Activated CD4-positive, alpha-beta T cell treated with anti-CD3 and anti-CD28 coated beads, Interleukin-2, amount 50 U/mL, for 48 hours (primary cell): ENCODE measurements around the gene NUDCD3.
"Not testable (repeated sequence)": the region's sequence is repeated elsewhere in the genome, so short reads cannot be mapped to it uniquely, and the experiment has no call there.

Experiments used
- DNase-seq, 2 experiments: peaks; one replicate each; pipeline ENCODE4 v3.0.0-alpha.2; 2020

Gene NUDCD3

GRCh38 chr7:44445986-44446671 is 44.3 kb downstream of the NUDCD3 start:
- DNase-seq = no peak

- DNase-seq = no peak
Measured at GRCh38 chr7:44441079-44441478, 49.4 kb downstream of the NUDCD3 start.

GRCh38 chr7:44440577-44441078 is 49.8 kb downstream of the NUDCD3 start:
- no peak for DNase-seq

- DNase-seq = no peak
Measured at GRCh38 chr7:44439926-44440325, 50.5 kb downstream of the NUDCD3 start.

- no peak for DNase-seq
Measured at GRCh38 chr7:44438816-44439215, 51.6 kb downstream of the NUDCD3 start.

- no peak for DNase-seq
Measured at GRCh38 chr7:44434201-44434600, 56.3 kb downstream of the NUDCD3 start.

GRCh38 chr7:44433255-44434022 is 57.0 kb downstream of the NUDCD3 start:
- no peak for DNase-seq

- DNase-seq = no peak
Measured at GRCh38 chr7:44432381-44432977, 58.0 kb downstream of the NUDCD3 start.

GRCh38 chr7:44431091-44431608 is 59.3 kb downstream of the NUDCD3 start:
- peak in 1 of 2 experiments; percentile 14 for DNase-seq

GRCh38 chr7:44430054-44430453 is 60.4 kb downstream of the NUDCD3 start:
- DNase-seq = no peak

- not testable (repeated sequence) for DNase-seq
Measured at GRCh38 chr7:44424762-44425161, 65.7 kb downstream of the NUDCD3 start.

GRCh38 chr7:44416941-44417340 is 73.5 kb downstream of the NUDCD3 start:
- DNase-seq = no peak

DNA sequence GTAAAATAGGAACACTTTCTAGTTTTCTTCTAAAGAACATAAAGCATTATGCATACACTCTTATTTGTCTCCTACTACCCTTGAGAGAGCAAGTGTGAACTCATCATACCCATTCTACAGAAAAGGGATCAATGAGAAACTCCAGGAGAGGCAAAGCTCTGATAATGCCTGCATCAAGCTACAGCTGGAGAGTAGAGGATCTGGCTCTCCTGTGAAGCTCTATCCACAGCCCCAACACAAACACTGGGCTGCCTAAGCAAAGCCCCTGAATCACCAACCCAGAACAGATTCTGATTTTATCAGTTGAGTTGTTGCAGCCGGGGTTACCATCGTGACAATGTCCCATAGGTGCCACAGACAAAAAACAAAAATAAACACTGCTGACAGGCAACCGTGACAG is 74.9 kb downstream of the NUDCD3 start:
- DNase-seq = no peak

DNA sequence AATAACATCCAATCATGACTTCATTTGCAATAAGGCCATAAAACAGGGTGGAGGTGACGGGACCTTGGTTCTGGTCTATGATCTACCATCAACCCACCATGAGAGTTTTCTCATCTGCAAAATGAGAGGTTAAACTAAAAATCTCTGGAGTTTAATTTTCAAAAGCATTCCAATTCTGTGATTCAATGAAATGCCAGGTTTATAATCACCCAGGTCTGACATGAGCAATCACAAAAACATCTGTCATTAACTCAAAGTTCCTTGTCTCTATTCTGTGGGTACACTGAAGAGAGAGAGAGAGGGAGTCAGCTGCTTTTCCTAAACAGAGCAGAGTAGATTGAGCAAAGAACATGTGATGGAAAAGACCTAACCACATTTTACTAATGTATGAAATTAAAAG is 75.4 kb downstream of the NUDCD3 start:
- DNase-seq = no peak

- DNase-seq = no peak
Measured at GRCh38 chr7:44411306-44411705, 79.2 kb downstream of the NUDCD3 start.

DNA sequence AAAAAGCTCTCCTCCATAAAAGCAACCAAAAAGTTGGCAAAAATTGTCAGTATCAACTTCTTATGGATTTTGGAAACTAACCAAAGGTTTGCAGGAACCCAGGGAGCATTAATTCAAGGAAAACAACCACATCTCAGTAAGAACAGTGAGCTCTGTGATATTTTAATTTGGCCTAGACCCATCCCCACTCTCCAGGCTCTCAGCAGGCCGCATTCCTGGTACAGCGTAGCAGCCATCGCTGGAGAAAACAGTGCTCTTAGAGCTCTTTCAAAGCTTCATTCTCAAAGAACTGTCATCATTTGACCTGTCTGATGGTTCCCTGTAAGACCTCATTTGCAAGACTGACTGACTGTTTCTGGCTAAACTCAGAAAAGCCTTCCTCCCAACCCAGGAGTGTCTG is 81.9 kb downstream of the NUDCD3 start:
- DNase-seq = no peak

DNA sequence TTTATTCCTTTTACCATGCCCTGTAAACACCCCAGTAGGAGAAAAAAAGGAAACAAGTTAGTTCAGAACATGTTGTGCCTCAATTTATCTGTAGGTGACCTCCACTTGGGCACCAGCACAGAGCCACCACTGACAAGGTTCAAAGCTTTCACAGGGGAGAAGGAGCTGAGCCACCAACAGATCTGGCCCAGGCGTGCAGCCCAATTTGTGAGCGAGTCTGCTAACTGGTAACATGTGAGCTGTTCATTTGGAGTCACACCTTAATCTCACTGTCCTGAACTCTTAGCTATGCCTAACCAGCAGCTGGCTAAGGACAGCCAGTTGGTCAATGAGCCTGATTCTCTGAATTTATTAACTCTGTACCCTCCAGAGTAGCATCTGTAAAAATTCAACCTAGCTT is 86.7 kb downstream of the NUDCD3 start:
- no peak for DNase-seq

DNA sequence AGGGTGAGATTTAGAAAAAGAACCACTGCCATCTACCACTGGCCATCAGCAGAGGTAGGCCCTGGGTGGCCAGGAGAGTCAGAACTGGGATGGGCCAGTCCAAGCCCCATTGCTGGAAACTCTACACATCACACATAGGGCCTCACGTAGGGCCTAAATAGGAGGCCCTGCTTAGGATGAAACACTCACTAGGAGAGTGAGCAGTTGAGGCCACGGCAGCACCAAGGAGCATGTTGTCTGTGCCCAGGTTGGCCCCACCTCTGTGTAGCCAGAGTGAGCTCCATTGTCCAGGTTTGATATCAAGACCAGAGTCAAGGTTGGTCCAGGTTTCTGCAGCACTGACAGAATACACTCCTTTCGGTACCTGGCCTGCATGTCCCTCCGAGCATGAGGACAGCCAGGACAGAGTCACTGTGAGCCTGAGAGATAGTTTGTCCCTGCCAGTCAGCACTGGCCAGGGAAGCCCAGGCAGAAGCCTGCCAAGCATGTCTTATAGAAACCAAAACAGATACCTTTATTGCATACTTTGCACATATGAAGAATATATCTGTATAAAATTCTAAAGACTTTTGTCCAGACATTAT is 87.2 kb downstream of the NUDCD3 start:
- DNase-seq = no peak

GRCh38 chr7:44402401-44403060 is 87.9 kb downstream of the NUDCD3 start:
- no peak for DNase-seq

DNA sequence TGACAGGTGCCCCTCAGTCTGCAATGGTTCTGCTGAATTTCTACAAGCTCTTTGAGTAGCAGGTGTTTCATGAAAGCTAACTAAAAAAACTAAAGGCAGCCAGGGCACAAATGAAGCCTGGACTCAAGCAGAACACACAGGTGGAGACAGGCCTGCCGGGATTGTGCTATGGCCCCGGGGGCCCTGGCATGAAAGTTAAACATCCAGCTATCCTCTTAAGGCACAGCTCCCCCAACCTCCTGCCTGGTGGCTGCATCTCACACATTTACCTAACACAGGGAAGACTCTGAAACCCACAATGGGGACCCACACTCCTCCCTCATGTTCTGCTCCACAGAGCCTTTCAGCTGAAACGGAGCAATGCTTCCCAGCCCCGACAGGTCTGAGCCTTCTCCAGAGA is 88.8 kb downstream of the NUDCD3 start:
- DNase-seq = no peak

DNA sequence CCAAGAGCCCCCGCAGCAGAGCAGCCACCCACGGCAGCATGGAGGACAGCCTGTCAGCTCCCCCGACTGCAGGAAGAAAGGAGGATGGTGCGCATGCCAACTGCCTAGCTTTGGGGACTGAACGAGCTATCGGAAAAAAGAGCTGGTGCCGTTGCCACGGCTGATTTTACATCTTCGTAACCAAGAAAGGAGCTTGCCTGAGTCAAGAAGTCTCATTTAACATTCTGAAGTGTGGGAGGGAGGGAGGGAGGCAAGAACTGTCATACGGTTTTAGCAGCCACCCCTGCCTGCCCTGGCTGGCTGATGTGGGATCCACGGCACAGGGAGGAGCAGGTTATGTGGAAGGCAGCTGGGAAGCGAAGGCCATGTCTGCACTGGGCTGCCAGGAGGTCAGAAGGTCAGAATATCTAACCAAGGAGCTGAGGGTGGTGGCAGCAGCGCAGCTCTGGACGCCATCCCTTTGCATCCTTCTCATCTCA is 90.4 kb downstream of the NUDCD3 start:
- no peak for DNase-seq

- DNase-seq = no peak
Measured at GRCh38 chr7:44398953-44399574, 91.4 kb downstream of the NUDCD3 start.
